CD4-positive, alpha-beta T cell treated with Interleukin-15 for 1 hour (primary cell): ENCODE results near the gene FGGY.

Experiments
- DNase-seq: peaks from one replicate; pipeline ENCODE4 v3.0.0-alpha.2; 2020

Gene FGGY

GRCh38 chr1:59669752-59670312 is 372.9 kb downstream of the FGGY start:
- DNase-seq, result no peak

GRCh38 chr1:59670662-59671061 is 373.8 kb downstream of the FGGY start:
- DNase-seq, result no peak

- no peak for DNase-seq
These were observed 374.4 kb downstream of the FGGY start for GRCh38 chr1:59671066-59671952.

GRCh38 chr1:59671953-59672305 is 375.0 kb downstream of the FGGY start:
- no peak for DNase-seq

- no peak for DNase-seq
These were observed 376.1 kb downstream of the FGGY start for GRCh38 chr1:59672851-59673572.

GRCh38 chr1:59673573-59674450 is 376.9 kb downstream of the FGGY start:
- DNase-seq, result no peak

- DNase-seq, result no peak
These were observed 377.7 kb downstream of the FGGY start for GRCh38 chr1:59674595-59674994.

- no peak for DNase-seq
These were observed 379.0 kb downstream of the FGGY start for GRCh38 chr1:59675936-59676335.

- DNase-seq, result no peak
These were observed 381.1 kb downstream of the FGGY start for GRCh38 chr1:59678040-59678439.

- DNase-seq, result no peak
These were observed 381.8 kb downstream of the FGGY start for GRCh38 chr1:59678493-59679228.

- DNase-seq, result no peak
These were observed 383.1 kb downstream of the FGGY start for GRCh38 chr1:59680044-59680443.

- DNase-seq, result peak; percentile 24
These were observed 385.6 kb downstream of the FGGY start for GRCh38 chr1:59682396-59683080.

GRCh38 chr1:59683197-59683596 is 386.3 kb downstream of the FGGY start:
- DNase-seq, result no peak

- no peak for DNase-seq
These were observed 387.8 kb downstream of the FGGY start for GRCh38 chr1:59684698-59685097.

- DNase-seq, result no peak
These were observed 388.2 kb downstream of the FGGY start for GRCh38 chr1:59685101-59685500.

GRCh38 chr1:59685666-59686065 is 388.8 kb downstream of the FGGY start:
- no peak for DNase-seq

- DNase-seq, result no peak
These were observed 389.3 kb downstream of the FGGY start for GRCh38 chr1:59686170-59686569.

GRCh38 chr1:59686574-59686973 is 389.7 kb downstream of the FGGY start:
- no peak for DNase-seq

GRCh38 chr1:59687081-59687480 is 390.2 kb downstream of the FGGY start:
- no peak for DNase-seq

- no peak for DNase-seq
These were observed 392.1 kb downstream of the FGGY start for GRCh38 chr1:59688976-59689375.

- DNase-seq, result no peak
These were observed 392.8 kb downstream of the FGGY start for GRCh38 chr1:59689730-59690129.
